ENCODE measurements around the gene GAS2. TPM values are rescaled to one million over a fixed set of nuclear protein-coding genes. Genes with fewer than 3 reads are reported as not detected.

GAS2 gene
- total RNA-seq, 1 donor from 2014 or later = 10.3 TPM

DNA sequence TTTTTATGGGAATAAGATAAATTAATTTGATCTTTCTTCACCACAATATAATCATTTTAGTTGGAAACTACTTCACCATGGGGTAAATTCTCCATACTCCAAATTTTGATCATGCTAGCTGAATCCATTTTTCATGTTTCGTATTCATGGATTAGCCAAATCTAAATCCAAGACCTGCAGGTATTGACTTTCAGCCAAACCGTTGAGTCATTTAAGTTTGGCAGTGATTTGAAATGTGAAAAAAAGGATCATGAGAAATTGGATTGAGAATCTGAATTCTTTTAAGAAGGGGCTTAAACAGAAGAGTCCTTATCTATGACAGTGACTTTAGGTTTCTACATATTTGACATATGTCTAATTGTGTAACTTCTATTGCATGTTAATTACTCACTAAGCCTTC is 5.3 kb downstream of the GAS2 start:
- H3K4me3 ChIP-seq (ENCODE audit: low read depth, low read length) = no peak overlapping the region
- DNase-seq (ENCODE audit: low read depth) = no peak
- TF ChIP-seq, protein P1, sequence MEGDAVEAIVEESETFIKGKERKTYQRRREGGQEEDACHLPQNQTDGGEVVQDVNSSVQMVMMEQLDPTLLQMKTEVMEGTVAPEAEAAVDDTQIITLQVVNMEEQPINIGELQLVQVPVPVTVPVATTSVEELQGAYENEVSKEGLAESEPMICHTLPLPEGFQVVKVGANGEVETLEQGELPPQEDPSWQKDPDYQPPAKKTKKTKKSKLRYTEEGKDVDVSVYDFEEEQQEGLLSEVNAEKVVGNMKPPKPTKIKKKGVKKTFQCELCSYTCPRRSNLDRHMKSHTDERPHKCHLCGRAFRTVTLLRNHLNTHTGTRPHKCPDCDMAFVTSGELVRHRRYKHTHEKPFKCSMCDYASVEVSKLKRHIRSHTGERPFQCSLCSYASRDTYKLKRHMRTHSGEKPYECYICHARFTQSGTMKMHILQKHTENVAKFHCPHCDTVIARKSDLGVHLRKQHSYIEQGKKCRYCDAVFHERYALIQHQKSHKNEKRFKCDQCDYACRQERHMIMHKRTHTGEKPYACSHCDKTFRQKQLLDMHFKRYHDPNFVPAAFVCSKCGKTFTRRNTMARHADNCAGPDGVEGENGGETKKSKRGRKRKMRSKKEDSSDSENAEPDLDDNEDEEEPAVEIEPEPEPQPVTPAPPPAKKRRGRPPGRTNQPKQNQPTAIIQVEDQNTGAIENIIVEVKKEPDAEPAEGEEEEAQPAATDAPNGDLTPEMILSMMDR (conservative IDR thresholded peaks at IDR 0.05; ENCODE audit: low read depth, low read length) = no peak

DNA sequence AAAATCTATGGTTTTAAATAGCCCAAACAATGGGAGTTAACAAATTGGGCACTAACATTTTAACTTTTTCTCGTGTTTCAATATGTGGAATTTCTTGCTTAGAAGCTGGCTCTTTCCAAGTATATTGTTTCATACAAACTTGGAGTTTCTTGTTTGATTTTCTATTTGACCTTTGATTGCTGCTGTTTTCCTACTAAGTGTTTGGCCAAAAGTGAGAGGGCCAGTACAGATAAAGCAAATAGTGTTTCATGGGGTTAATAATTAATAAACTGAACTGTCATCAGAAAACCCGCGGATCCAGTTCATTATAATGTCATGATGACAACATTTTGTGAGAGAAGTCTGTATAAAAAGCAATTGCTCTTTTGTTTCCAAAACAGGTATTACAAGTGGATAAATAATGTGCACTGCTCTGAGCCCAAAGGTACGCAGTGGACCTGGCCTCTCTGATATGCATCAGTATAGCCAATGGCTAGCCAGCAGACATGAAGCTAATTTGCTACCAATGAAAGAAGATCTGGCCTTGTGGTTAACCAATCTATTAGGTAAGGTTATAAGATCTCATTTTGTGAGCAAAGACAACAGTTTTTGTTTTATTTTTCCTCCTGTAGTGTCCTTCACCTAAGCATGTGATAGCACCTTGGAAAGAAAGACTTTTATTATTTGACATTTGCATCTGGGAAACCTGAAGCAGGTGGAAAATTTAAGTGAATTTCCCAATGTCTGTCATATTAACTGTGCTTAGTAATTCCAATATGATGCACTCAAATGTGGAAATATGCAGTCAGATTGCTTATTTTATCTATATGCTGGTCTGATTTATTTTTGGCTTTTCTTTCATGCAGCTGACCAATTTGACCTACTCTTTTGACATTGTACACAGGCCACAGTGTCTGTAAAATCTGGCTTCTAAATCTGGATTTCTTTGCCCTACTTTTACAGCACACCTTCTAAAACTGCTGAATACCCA is 8.3 kb downstream of the GAS2 start:
- TF ChIP-seq, protein P1 (conservative IDR thresholded peaks at IDR 0.05; ENCODE audit: low read depth, low read length) = no peak
- H3K4me3 ChIP-seq (ENCODE audit: low read depth, low read length) = no peak overlapping the region
- no peak for DNase-seq (ENCODE audit: low read depth)

DNA sequence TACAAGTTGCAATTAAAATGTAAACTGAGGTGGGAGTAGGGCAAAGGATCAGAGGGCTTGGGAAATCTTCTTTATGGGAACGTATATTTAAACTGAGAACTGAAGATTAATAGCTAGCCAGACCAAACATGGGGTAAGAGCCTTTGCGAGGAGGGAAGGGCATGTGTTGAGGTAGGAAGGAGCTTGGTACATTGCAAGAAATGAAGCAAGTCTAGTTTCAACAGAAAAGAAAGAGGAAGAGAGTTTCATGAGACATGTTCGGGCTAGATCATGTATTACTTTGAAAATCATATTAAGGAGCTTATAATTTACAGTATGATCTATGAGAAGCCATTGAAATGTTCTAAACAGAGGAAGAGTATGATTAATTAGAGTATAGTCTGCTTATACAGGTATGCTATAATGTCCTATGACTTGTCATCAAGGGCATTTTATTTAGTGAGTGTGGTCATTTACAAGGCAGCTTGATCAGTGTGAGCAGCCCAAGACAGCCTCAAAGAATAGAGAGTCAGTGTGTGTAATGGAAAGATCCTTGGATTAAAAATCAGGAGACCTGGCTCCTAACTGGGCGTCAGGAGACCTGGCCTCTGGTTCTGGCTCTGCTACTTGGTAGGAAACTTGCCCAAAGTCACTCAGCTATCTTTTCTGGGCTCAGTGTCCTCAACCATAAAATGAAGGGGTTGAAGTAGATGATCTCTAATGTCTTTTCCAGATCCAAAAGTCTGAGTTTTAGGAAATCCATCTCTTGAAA is 10.9 kb downstream of the GAS2 start:
- TF ChIP-seq, protein P1 (conservative IDR thresholded peaks at IDR 0.05; ENCODE audit: low read depth, low read length) = no peak
- DNase-seq (ENCODE audit: low read depth) = no peak
- H3K4me3 ChIP-seq (ENCODE audit: low read depth, low read length) = no peak overlapping the region

DNA sequence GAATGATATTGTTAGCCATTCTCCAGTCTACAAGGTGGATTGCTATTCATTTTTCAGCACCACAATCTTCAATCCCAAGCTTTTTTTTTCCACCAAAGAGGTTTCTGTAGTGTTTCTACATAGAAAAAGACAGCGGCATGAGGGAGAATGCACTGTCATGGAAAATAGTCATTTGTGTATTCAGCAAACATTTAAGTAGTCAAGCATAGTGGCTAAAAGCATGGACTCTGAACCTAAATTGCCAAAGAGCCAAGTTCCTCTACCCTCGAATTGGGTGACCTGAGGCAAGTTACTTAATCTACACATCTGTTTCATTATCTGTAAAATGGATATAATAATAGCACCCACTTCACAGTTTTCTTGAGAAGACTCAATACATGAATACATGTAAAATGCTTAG is 14.2 kb downstream of the GAS2 start:
- TF ChIP-seq, protein P1 (conservative IDR thresholded peaks at IDR 0.05; ENCODE audit: low read depth, low read length) = no peak
- DNase-seq (ENCODE audit: low read depth) = no peak

DNA sequence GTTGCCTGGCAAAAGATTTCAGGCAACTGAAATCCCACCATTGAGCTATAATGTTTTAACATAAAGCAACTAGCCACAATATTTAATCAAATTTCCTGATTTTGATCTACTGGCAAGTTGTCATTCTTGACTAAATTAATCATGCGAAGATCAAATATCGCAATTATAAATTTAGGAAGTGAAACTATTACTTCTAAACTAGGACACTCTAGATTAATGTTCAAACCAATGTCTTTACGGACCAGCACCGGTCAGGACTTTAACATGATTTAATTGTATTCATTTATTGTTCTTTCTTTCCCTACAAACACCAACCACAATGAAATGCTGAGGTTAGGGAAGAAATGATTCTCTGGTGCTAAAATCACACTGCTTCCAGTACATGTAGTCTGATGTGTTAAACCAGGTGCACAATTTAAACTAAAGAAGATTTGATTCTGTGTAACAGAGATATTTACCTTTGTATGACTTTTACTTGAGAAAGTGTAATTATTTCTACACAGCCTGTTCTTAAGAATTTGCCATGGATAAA is 14.9 kb downstream of the GAS2 start:
- DNase-seq (ENCODE audit: low read depth) = no peak
- H3K4me3 ChIP-seq (ENCODE audit: low read depth, low read length) = no peak overlapping the region
- TF ChIP-seq, protein P1 (conservative IDR thresholded peaks at IDR 0.05; ENCODE audit: low read depth, low read length) = no peak

More for the DNA sequence above, 14.2 kb downstream of the GAS2 start:
- H3K4me3 ChIP-seq (ENCODE audit: low read depth, low read length) = no peak overlapping the region

DNA sequence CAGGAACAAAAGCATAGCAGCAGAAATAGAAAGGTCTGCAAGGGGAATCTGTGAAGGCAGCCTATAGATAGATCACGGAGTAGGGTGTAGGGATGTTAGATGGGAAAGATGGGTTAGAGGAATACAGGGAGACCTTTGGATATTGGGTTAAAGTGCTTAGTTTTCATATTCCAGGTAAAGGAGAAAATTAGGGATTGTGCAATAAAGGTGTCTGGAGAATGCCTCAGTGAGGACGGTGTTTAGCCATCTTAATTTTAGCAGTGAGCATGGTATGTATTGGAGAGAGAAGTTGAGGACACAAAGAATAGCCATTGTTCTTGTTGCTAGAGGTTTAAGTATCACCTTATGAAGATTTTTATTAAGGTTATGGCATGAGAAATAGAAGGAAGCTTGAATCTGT is 17.7 kb downstream of the GAS2 start:
- TF ChIP-seq, protein P1 (conservative IDR thresholded peaks at IDR 0.05; ENCODE audit: low read depth, low read length) = no peak
- no peak overlapping the region for H3K4me3 ChIP-seq (ENCODE audit: low read depth, low read length)
- DNase-seq (ENCODE audit: low read depth) = no peak
